WI38 (cell line): ENCODE measurements around the gene PIK3CA.

Source experiments
- H3K4me3 ChIP-seq: 2 replicates; pipeline ENCODE4 v1.5.1; 2011; ENCODE audit warnings: low read depth, mild to moderate bottlenecking, control low read depth, low read length
- CTCF ChIP-seq: IDR thresholded peaks from 2 replicates; pipeline ENCODE4 v1.5.1; 2012; ENCODE audit warnings: low read depth, mild to moderate bottlenecking, control low read depth, low read length

Gene PIK3CA

GRCh38 chr3:179182902-179183301 lies 34.7 kb downstream of the PIK3CA start:
- no peak overlapping the region for H3K4me3 ChIP-seq
- TF ChIP-seq CTCF, result no peak

GRCh38 chr3:179184826-179185225 lies 36.7 kb downstream of the PIK3CA start:
- H3K4me3 ChIP-seq, result no peak overlapping the region
- TF ChIP-seq CTCF, result no peak

DNA sequence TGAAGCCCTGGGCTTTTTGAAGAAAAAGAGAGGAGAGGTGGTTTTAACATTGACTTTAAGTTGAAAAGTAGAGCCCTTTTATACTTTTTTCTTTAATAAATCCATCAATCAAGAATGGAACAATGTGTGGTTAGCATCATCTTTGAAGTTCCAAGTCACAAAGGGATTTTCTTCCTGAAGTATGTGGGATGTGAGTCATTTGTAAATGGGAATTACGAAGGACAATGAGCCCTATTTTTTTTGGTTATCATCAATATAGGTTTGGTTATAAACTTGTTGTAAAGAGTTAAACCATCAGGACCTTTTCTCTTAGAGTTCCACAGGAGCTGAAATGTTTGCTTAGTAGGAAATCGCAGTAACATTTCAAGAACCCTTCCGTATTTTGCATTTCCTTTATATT lies 38.3 kb downstream of the PIK3CA start:
- no peak for TF ChIP-seq CTCF

GRCh38 chr3:179189759-179190158 lies 41.6 kb downstream of the PIK3CA start:
- H3K4me3 ChIP-seq, result no peak overlapping the region
- no peak for TF ChIP-seq CTCF

More for the DNA sequence above, 38.3 kb downstream of the PIK3CA start:
- H3K4me3 ChIP-seq, result no peak overlapping the region

DNA sequence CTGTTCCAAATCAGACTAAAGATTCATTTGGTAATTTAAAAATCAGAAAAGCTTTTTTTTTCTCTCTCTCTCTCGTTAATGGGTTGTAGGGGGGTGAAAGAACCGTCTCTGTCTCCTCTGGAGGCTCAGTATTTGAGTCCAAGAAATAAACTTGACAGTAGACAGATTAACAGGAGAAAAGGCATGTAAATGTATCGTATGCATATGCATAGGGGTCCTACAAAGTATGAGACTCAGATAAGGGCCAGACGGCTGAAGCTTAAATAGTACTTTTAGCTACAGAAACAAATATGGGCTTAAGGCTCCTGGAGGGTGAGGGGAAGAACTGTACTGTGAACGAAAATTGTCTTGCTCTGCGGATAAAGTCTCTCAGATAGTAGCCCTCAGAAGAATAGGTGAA lies 42.4 kb downstream of the PIK3CA start:
- no peak overlapping the region for H3K4me3 ChIP-seq
- TF ChIP-seq CTCF, result no peak

DNA sequence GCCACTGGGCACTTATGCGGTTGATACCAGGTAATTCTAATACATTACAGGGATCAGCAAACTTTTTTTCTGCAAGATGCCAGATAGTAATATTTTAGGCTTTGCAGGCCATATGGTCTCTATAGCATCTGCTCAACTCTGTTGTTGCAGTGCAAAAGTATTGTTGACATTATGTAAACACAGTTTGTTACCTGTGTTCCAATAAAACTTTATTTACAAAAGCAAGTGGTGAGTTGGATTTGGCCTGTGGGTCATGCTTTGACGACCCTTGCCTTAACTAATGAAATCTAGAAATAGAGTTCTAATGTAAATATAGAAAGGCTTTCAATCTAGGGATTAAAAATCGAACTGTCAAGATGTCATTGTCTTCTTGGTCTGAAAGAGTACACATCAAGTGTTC lies 44.4 kb downstream of the PIK3CA start:
- TF ChIP-seq CTCF, result no peak
- no peak overlapping the region for H3K4me3 ChIP-seq

GRCh38 chr3:179194931-179195330 lies 46.8 kb downstream of the PIK3CA start:
- TF ChIP-seq CTCF, result no peak
- H3K4me3 ChIP-seq, result no peak overlapping the region
